K562 (cell line): ENCODE data around the gene CTIF. TPM values are rescaled to one million over a fixed set of nuclear protein-coding genes. Genes with fewer than 3 reads are reported as not detected.
A peak's percentile ranks its signal among the peaks of the same experiment; 100 is the strongest.

Experiments
- MTA1 ChIP-seq: fragments of 450-650 bp; IDR thresholded peaks from 2 replicates; pipeline ENCODE4 v1.6.1; 2017; ENCODE audit warnings: borderline replicate concordance
- SP1 ChIP-seq: sonication (generic); formaldehyde crosslinking; IDR thresholded peaks from 2 replicates; pipeline ENCODE4 v1.8.1; 2022; ENCODE audit warnings: mild to moderate bottlenecking, missing genetic modification reagents
- STAT6 ChIP-seq: sonication (generic); formaldehyde crosslinking; IDR thresholded peaks from 2 replicates; pipeline ENCODE4 v1.8.1; 2023; ENCODE audit warnings: mild to moderate bottlenecking, missing genetic modification reagents
- TEAD2 ChIP-seq: fragments of 450-650 bp; IDR thresholded peaks from 2 replicates; pipeline ENCODE4 v1.6.1; 2016; ENCODE audit warnings: missing genetic modification characterization, control low read depth, missing compliant biosample characterization
- polyA plus RNA-seq, 8 experiments: library from polyadenylated mRNA; depleted of rRNA in 4 of 8; stranded (reverse) in 5 of 8; unstranded in 3 of 8; fragments of >200 nt; fragmentation: Nextera tagmentation in 2 of 8; fragmentation: Illumina TruSeq in 1 of 8; extraction: Ambion mirVana in 2 of 8; extraction: Trizol in 1 of 8; gene quantifications; 2 replicates each; pipeline versions ENCODE4 v1.2.1 to v1.2.3, GENCODE V29; 2011 to 2014; ENCODE audit warnings: inconsistent platforms in 1 of 8, missing spikeins in 1 of 8
- total RNA-seq, 7 experiments: library from RNA; depleted of rRNA in 6 of 7; stranded (reverse); fragments of >200 nt in 6 of 7; fragmentation: Illumina TruSeq in 2 of 7; extraction: Trizol in 2 of 7; gene quantifications; 2 replicates each; pipeline versions ENCODE4 v1.2.1 to v1.2.3, GENCODE V29; 2011 to 2021; ENCODE audit warnings: low replicate concordance in 1 of 7
- TF ChIP-seq, protein P1 (sequence below), 2 experiments: fragments of 450-650 bp in 1 of 2; sonication (generic) in 1 of 2; formaldehyde crosslinking in 1 of 2; IDR thresholded peaks; 2 replicates each; pipeline versions ENCODE4 v1.7.1 to v1.9.0; 2016 to 2022; ENCODE audit warnings: inconsistent platforms in 1 of 2, mild to moderate bottlenecking in 1 of 2, missing genetic modification reagents in 1 of 2
- TF ChIP-seq, protein P2 (sequence below), 2 experiments: IDR thresholded peaks in 1 of 2; conservative IDR thresholded peaks in 1 of 2; 2 replicates each; pipeline ENCODE4 v1.6.1; 2016; ENCODE audit warnings: low read depth in 2 of 2, mild to moderate bottlenecking in 1 of 2, missing compliant biosample characterization in 1 of 2, missing genetic modification characterization in 1 of 2, moderate library complexity in 1 of 2
- TF ChIP-seq, protein P3 (sequence below): fragments of 150-350 bp; conservative IDR thresholded peaks from 2 replicates; pipeline ENCODE4 v1.6.1; 2014; ENCODE audit warnings: low read length

CTIF gene
- total and polyA plus RNA-seq, 9 of the 15 experiments (the other 6 are each of a cell fraction or from before 2014, with no cell fraction given): 0.17 to 11.5 (median 2.2) TPM

GRCh38 chr18:48719974-48720654, 181.3 kb downstream of the CTIF start (continued):
- TF ChIP-seq, protein P1, sequence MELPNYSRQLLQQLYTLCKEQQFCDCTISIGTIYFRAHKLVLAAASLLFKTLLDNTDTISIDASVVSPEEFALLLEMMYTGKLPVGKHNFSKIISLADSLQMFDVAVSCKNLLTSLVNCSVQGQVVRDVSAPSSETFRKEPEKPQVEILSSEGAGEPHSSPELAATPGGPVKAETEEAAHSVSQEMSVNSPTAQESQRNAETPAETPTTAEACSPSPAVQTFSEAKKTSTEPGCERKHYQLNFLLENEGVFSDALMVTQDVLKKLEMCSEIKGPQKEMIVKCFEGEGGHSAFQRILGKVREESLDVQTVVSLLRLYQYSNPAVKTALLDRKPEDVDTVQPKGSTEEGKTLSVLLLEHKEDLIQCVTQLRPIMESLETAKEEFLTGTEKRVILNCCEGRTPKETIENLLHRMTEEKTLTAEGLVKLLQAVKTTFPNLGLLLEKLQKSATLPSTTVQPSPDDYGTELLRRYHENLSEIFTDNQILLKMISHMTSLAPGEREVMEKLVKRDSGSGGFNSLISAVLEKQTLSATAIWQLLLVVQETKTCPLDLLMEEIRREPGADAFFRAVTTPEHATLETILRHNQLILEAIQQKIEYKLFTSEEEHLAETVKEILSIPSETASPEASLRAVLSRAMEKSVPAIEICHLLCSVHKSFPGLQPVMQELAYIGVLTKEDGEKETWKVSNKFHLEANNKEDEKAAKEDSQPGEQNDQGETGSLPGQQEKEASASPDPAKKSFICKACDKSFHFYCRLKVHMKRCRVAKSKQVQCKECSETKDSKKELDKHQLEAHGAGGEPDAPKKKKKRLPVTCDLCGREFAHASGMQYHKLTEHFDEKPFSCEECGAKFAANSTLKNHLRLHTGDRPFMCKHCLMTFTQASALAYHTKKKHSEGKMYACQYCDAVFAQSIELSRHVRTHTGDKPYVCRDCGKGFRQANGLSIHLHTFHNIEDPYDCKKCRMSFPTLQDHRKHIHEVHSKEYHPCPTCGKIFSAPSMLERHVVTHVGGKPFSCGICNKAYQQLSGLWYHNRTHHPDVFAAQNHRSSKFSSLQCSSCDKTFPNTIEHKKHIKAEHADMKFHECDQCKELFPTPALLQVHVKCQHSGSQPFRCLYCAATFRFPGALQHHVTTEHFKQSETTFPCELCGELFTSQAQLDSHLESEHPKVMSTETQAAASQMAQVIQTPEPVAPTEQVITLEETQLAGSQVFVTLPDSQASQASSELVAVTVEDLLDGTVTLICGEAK (IDR thresholded peaks at IDR 0.05): peak; percentile 42; the same call in 1 of the 2 replicates
- TF ChIP-seq, protein P1 (CRISPR knock-in tag; IDR thresholded peaks at IDR 0.05): no peak
- TF ChIP-seq SP1 (CRISPR knock-in tag): no peak
- peak; percentile 20; the same call in 1 of the 2 replicates for TF ChIP-seq MTA1
- TF ChIP-seq STAT6 (CRISPR knock-in tag): no peak
- TF ChIP-seq, protein P2, sequence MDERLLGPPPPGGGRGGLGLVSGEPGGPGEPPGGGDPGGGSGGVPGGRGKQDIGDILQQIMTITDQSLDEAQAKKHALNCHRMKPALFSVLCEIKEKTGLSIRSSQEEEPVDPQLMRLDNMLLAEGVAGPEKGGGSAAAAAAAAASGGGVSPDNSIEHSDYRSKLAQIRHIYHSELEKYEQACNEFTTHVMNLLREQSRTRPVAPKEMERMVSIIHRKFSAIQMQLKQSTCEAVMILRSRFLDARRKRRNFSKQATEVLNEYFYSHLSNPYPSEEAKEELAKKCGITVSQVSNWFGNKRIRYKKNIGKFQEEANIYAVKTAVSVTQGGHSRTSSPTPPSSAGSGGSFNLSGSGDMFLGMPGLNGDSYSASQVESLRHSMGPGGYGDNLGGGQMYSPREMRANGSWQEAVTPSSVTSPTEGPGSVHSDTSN (CRISPR knock-in tag; IDR thresholded peaks at IDR 0.05; ENCODE audit: low read depth): no peak
- TF ChIP-seq, protein P2 (tag; conservative IDR thresholded peaks at IDR 0.05; ENCODE audit: low read depth): 0 out of 2 replicates have a peak, but pooled peaks have one; percentile 58
- TF ChIP-seq, protein P3, sequence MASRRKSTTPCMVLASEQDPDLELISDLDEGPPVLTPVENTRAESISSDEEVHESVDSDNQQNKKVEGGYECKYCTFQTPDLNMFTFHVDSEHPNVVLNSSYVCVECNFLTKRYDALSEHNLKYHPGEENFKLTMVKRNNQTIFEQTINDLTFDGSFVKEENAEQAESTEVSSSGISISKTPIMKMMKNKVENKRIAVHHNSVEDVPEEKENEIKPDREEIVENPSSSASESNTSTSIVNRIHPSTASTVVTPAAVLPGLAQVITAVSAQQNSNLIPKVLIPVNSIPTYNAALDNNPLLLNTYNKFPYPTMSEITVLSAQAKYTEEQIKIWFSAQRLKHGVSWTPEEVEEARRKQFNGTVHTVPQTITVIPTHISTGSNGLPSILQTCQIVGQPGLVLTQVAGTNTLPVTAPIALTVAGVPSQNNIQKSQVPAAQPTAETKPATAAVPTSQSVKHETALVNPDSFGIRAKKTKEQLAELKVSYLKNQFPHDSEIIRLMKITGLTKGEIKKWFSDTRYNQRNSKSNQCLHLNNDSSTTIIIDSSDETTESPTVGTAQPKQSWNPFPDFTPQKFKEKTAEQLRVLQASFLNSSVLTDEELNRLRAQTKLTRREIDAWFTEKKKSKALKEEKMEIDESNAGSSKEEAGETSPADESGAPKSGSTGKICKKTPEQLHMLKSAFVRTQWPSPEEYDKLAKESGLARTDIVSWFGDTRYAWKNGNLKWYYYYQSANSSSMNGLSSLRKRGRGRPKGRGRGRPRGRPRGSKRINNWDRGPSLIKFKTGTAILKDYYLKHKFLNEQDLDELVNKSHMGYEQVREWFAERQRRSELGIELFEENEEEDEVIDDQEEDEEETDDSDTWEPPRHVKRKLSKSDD: no peak
- no peak for TF ChIP-seq TEAD2 (tag)
